GM12878 (cell line): ENCODE data around the gene OR10R2.

ENCODE experiments used
- ASH2L ChIP-seq: fragments of 300-600, 200-600 bp; sonication (generic); IDR thresholded peaks from 2 replicates; pipeline ENCODE4 v1.6.1; 2017; ENCODE audit warnings: low read depth, mild to moderate bottlenecking, borderline replicate concordance
- BHLHE40 ChIP-seq, 2 experiments: fragments of 450-650 bp in 1 of 2; IDR thresholded peaks; 2 replicates each; pipeline ENCODE4 v1.6.1; 2011 to 2017; ENCODE audit warnings: low read depth in 2 of 2, borderline replicate concordance in 1 of 2, improper control_type of control experiment in 1 of 2, low read length in 1 of 2, mild to moderate bottlenecking in 1 of 2
- CTCF ChIP-seq, 3 experiments: IDR thresholded peaks in 2 of 3; conservative IDR thresholded peaks in 1 of 3; 2 replicates each; pipeline ENCODE4 v1.5.1; 2011; ENCODE audit warnings: low read depth in 3 of 3, low read length in 3 of 3, mild to moderate bottlenecking in 3 of 3, control low read depth in 2 of 3, moderate library complexity in 2 of 3, inconsistent platforms in 1 of 3, mixed read lengths in 1 of 3; ENCODE audit not compliant: control insufficient read depth in 2 of 3, insufficient read depth in 1 of 3; ENCODE audit errors: extremely low read depth in 1 of 3
- EP300 ChIP-seq, 2 experiments: fragments of 150-350 bp in 1 of 2; IDR thresholded peaks; 2 replicates each; pipeline ENCODE4 v1.6.1; 2011 to 2012; ENCODE audit warnings: low read depth in 2 of 2, low read length in 2 of 2, borderline replicate concordance in 1 of 2, improper control_type of control experiment in 1 of 2, inconsistent platforms in 1 of 2; ENCODE audit not compliant: control insufficient read depth in 1 of 2
- EZH2 ChIP-seq: IDR thresholded peaks from 2 replicates; pipeline ENCODE4 v1.6.1; 2012; ENCODE audit warnings: low read depth, mild to moderate bottlenecking, control low read depth, inconsistent platforms, low read length, borderline replicate concordance; ENCODE audit not compliant: control insufficient read depth
- MYC ChIP-seq: IDR thresholded peaks from 2 replicates; pipeline ENCODE4 v1.6.1; 2011; ENCODE audit warnings: mild to moderate bottlenecking, low read length, moderate library complexity, inconsistent platforms; ENCODE audit not compliant: insufficient read depth, insufficient replicate concordance, insufficient read length, severe bottlenecking
- NKRF ChIP-seq: fragments of 450-650 bp; conservative IDR thresholded peaks from 2 replicates; pipeline ENCODE4 v1.6.1; 2017; ENCODE audit warnings: mild to moderate bottlenecking, moderate library complexity
- PBX3 ChIP-seq: IDR thresholded peaks from 2 replicates; pipeline ENCODE4 v1.6.1; 2011; ENCODE audit warnings: mild to moderate bottlenecking, low read depth, low read length, moderate library complexity; ENCODE audit not compliant: insufficient replicate concordance
- PML ChIP-seq: IDR thresholded peaks from 2 replicates; pipeline ENCODE4 v1.6.1; 2012; ENCODE audit warnings: low read length, inconsistent platforms
- POLR2A ChIP-seq: IDR thresholded peaks from 2 replicates; pipeline ENCODE4 v1.6.1; 2011; ENCODE audit warnings: low read depth, mild to moderate bottlenecking, low read length
- RAD51 ChIP-seq: fragments of 450-650 bp; IDR thresholded peaks from 2 replicates; pipeline ENCODE4 v1.6.1; 2016; ENCODE audit warnings: moderate library complexity, mild to moderate bottlenecking, inconsistent platforms
- ZNF207 ChIP-seq: fragments of 450-650 bp; IDR thresholded peaks from 2 replicates; pipeline ENCODE4 v1.6.1; 2014; ENCODE audit warnings: antibody characterized with exemption, mild to moderate bottlenecking, borderline replicate concordance

- no peak for TF ChIP-seq NKRF
- no peak for TF ChIP-seq MYC
- no peak for TF ChIP-seq RAD51
- TF ChIP-seq POLR2A = no peak
- TF ChIP-seq EZH2 = no peak
- TF ChIP-seq EP300 (IDR thresholded peaks at IDR 0.05; ENCODE audit: borderline replicate concordance in 1 of 2, control insufficient read depth in 1 of 2, low read depth in 2 of 2, low read length in 2 of 2) = no peak
- no peak for TF ChIP-seq ZNF207
- no peak for TF ChIP-seq CTCF (IDR thresholded peaks at IDR 0.05 in 2 of 3, conservative IDR thresholded peaks at IDR 0.05 in 1 of 3; ENCODE audit: control insufficient read depth in 2 of 3, extremely low read depth in 1 of 3, insufficient read depth in 1 of 3, low read depth in 3 of 3, low read length in 3 of 3)
- TF ChIP-seq PML = no peak
- TF ChIP-seq ASH2L = no peak
- TF ChIP-seq BHLHE40 (IDR thresholded peaks at IDR 0.05; ENCODE audit: borderline replicate concordance in 1 of 2, low read depth in 2 of 2, low read length in 1 of 2) = no peak
- no peak for TF ChIP-seq PBX3
Measured at GRCh38 chr1:158461534-158461933, 10.5 kb upstream of the OR10R2 start, which contains the start of gene OR10K1.
